GM21825 (cell line): ENCODE data around the gene NKX2-2.

ENCODE experiments used
- ATAC-seq: cut with Tn5 transposase; IDR thresholded peaks from one replicate; pipeline ENCODE4 v1.9.1; 2021; ENCODE audit warnings: mild to moderate bottlenecking, moderate library complexity; ENCODE audit not compliant: unreplicated experiment

Gene NKX2-2

DNA sequence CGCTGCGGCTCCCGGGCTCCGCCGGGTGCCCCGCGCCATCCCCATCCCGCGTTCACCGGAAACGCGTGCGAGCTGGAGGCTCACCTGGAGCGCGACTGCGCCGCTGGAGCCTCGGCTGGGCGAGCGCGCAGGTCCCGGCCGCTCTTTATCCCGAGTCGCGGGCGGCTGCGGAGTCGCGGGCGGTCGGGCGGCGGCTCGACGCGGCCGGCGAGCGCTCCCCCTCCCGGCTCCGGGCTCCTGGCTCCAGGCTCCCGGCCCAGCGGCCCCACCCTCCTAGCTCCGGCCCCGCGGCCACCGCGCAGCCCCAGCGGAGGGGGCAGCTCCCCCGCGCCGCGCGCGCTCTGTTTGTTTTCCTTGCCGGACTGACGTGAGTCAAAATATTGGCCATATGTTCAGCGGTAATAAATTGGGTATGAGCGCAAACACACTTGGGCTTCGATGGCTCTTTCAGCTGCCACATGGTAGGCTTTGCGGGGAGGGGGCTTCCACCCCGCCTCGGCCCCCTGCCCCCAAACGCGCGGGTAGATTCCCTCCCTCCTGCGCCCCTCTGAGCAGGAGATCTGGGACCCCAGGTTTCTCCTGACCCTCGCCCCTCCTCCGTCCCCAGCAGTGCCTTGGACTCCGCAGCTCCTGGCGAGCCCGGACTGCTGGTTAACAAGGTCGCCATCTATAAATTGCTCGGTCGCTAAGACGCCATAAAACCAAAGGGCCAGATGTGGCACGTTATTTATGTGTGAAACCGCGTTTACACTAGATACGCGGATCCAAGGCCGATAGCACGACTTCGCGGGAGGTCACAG is 8.8 kb upstream of the NKX2-2 start:
- no peak for ATAC-seq

DNA sequence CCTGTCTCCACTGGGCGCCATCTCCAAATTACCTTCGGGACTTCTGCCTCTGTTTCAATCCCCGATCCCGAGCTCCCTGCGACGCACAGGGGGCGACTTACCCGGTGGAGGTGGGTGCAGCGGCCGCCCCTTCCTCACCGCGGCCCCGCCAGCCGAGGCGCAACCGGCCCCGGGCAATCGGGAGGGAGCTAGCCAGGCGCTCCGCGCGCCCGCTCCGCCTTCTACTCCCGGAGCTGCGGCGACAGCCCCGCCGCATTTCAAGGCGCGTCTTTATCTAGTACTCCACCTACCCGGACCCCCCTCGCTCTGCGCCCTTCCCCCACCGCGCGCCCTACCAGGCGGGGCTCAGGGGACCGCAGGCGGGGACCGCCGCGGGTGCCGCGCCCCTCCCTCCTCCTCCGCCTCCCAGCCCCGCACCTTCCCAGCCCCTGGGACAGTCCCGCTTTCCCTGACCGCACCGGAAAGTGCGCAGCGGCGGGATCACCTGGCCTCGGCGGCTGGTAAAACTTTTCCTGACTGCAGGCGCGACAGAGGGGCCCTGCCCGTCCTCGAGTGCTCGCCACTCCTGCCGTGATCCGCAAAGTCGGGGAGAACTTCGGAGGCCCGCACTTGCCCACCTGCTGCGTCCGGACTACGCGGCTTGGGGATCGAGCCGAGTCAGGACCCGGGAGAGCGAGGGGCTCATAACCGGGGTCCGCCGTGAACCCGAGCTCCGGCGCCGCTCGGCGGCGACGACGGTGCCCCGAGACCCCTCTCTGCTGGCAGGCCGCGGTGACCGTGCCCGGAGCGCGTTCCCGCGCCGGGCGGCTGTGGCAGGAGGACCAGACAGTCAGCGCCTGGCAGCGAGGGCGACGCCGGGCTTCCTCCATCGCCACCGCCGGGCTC is 8.0 kb upstream of the NKX2-2 start:
- no peak for ATAC-seq

DNA sequence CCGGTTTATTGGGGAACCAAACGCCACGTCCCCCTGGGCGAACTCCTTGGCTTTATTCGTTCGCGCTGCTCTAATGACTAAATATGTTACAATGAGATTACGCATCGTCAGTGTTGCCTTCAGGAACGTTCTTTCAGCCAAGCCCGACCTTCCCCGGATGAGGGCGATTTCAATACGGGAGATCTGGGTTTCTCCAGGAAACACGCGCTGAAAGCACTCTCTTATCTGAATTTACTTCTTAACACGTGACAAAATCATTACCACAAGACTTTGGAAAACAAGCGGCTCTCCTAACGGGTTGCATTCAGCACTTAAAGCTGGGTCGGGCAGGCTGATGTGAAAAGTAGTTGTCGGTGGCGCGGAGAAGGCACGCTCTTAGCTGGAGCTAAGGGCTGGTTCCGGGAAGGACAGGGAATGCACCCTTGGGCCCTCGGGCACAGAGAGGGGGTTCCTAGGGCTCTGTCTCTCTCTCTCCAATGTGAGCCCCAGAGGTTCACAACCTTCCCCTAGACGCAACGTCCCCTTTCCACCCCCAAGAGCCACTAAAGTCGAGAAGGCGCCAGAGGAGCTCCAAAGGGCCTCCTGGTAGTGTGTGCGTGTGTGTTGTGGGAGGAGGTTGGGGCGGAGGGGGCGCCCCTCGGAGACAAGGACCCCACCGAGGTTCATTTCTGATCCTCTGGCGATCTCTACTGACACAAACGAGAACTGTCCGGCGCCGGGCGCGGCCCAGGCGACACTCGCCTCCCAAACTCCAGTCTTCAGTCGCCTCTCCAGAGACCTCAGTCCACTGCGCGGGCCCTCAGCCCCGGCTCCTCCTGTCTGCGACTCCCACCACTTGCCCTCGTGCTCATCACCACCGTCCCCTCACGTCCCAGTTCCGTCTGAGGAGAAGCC is 7.1 kb upstream of the NKX2-2 start:
- ATAC-seq, result no peak

DNA sequence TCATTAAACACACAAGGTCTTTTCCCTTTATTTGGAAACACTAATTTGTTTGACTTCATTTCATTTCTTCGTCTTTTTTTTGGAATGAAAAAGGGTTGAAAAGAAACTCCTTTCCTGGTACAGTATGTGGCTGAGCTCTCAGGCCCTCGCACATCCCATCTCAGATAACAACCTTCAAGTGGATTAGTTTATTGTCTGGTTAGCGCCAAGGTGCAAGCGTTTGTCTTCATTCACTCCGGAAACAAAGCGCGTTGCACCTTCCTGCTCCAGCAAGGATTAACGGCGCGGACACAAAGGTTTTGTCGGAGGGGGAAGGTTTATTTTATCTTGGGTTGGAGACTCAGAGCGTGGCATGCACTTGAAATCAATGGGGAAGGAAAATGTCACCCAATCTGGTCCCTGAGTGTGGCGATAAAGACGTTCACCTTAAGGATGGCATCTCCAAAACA is 5.3 kb upstream of the NKX2-2 start:
- ATAC-seq, result no peak

DNA sequence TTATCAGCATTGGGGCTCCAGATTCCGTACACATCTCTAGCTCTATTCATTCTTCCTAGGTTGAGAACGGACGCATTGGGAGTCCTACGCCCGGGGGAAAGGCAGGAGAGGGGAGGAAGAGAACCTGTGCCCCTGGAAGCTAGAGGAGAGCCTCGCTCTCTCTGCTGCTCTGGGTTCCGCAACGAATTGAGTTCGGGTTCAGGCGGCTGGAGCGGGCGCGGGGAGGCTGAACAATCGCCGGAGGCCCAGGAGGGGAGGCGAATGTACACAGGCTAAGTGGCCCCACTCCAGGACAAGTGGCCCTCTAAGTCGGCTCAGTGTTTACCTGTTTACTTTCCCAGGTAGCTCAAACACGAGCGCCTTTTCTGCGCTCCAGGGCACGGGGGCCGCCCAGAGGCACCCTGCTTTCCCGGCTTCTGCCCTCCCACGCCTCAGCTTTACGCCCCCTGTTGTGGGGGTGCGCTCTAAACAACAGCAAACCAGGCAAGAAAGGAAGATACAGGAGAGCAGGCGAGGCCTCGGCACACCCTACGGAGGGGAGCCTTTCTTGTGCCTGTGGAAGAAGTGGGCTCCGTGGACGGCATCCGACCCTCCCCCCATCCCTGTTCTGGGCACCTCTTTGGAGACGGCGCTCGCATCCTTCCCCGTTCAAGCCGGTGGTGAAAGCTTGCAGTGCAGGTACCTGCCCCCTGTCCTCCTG is 4.6 kb upstream of the NKX2-2 start:
- ATAC-seq, result no peak

DNA sequence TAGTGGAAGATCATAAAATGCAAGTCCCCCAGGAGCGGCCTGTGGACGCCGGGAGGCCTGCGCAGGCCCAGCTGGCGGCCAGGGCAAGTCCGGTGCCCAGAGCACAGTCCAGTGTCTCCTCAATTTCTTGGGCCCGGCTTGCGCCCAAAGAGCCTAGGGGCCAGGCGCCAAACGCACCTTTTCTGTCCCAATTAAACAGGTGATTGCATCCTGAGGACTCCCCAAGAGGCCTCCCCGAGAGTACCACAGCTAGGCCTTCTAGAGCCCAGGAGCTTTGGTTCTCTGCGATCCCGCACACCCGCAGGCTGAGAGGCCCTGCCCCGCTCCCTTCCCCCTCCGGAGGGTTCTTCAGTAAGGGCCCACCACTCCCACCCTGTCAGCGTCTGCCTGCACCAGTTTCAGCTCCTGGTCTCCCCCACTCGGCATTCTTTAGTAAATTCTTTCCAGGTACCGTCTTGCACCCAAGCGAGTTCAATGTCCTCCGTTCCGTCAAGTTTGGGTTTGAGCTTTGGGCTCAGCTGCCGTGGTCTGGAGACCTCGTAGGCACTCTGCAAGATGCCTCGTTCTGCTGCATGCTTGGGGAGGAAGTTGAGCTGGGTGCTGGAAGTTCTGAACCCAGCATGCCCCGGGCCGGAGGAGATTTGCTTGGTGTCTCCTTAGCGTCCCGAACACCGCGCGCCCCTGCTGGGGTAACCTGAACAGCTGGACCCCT is 3.9 kb upstream of the NKX2-2 start:
- no peak for ATAC-seq

DNA sequence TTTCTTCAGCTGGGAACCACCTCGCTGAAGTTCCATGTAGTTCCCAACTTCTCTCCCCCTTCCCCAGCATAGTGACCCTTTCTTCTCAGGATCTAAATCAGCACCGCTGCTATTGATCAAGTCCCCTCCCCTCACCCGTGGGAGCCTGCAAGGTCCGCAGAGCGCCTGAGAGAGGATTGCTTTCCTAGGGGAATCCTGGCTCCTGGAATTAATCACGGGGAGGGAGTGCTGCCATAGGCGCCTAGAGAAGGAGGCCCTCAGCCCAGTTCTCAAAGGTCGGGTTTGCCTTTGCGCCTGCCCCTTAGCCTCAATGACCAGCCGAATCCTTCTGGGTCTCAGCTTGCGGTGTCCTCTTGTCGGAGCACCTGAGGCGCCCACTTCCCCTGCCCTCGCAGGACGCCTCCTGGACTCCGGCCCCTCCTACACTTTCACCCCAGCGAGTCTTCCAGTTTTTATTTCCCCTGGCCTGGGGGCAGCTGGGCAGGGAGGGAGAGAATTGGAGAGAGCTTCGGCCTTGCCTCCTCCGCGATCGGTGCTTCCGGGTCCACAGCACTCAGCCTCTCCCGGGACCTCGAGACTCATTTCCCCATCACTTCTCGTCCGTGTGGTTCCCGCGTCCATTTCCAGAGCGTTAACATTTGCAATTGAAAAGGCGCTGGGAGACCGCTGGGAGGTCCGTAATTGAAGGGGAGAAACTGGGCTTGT is 3.1 kb upstream of the NKX2-2 start:
- ATAC-seq, result no peak

DNA sequence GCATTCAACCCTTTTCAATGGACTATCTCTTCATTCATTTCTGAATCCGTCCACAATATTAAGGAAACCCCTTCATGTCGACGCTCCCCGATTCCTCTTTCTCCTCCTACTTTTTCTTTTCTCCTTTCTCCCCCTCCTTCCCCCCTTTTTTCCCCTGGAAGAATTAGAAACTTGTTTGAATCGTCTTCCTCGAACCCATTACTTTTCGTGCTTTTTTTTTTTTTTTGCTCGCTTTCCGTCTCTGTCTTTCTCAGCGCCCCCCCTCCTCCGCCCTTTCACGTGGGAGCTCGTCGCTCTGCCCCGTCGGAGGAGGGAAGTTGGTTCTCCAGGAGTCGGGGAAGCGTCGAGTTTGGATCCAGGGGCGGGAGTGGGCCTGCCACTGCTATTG is 2.3 kb upstream of the NKX2-2 start:
- no peak for ATAC-seq

DNA sequence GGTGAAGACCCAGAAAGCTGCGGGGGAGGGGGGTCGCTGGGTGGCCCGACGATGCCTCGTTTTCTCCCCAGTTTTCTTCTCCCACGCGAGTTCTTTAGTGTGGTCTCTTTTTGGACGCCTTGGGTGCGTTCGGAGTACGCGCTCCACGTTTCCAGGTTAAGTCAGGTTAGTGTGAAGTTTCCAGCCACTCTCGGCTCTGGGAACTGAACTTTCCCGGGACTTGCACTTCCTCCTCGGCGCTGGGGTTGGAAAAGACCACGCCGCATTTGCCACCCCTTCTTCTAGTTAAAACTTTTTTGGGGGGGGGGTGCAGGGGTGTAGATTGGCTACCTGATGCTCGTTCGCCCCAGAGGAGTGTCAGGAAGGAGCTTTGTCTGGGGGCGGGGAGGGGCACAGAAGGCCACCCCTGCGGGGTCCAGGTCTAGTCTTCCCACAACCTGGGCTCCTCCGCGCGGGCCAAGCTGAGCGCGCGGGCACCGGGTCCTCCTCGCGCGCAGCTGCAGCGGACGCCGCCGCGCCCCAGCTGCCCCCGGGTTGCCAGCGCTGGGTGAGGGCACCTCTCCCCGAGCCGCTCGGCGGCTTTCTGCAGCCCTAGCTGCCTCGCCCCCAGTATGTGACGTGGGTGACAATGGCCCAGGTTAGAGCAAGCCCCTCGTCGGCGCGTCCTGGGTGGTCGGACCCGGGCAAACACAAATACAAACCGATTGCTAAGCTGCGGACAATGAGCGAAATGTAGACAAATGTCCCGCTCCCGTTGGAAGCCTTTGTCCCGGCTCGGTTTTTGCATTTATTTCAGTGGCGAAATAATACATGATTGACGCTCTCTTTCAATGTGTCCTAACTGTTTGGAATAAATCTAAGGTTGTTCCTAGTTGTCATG is 1.7 kb upstream of the NKX2-2 start:
- ATAC-seq, result no peak

DNA sequence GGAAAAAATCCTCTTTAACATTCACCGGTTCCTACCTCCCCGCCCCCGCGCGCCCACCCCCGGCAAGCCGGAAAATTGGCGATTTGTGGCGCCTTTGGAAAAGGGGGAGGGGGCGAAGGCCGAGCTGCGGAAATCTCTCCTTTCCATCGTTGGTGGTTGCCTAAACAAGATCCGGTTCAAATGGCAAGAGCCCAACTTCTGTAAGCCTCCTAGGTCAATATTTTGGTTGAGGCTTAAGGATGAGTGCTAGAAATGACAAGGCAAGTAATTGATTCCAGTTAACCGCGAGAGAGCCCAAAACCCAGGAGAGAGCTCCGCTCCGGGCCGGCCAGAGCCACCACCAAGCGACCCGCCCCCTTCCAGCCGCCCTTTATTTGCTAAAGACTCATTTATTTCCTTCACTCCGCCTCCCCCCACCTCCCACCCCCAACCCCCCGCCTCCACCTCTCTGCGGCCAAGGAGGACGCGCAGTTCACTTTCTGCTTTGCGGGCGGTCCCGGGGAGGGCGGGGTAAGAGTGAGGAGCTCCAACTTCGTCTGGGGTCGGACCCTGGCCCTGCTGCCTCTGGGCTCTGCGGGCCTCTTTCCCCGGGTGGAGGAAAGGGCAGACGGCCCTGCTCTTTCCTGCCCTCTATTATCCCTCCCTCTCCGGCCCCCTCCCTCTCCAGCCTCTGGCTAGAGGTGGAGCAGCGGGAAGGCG is 838 bp upstream of the NKX2-2 start:
- no peak for ATAC-seq

DNA sequence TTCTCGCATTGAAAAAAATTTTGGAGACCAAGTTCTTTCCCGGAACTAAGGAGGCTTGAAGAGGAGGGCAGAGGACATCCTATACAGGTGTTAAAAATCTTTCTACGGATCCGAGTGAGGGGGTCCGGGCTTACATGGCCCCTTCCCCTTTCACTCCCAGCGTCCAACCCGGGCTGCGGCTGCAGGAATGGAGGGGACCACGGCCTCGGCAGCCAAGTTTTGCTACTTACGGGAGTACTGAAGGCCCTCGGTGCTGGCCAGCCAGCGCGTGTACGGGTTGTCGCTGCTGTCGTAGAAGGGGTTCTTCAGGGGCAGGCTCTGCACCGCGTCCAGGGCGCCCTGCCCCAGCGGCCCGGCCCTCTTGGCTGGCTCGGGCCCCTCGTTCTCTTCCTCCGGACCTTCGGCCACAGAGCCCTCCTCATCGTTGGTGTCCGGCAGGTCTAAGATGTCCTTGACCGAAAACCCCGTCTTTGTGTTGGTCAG is 642 bp downstream of the NKX2-2 start:
- ATAC-seq, result no peak

DNA sequence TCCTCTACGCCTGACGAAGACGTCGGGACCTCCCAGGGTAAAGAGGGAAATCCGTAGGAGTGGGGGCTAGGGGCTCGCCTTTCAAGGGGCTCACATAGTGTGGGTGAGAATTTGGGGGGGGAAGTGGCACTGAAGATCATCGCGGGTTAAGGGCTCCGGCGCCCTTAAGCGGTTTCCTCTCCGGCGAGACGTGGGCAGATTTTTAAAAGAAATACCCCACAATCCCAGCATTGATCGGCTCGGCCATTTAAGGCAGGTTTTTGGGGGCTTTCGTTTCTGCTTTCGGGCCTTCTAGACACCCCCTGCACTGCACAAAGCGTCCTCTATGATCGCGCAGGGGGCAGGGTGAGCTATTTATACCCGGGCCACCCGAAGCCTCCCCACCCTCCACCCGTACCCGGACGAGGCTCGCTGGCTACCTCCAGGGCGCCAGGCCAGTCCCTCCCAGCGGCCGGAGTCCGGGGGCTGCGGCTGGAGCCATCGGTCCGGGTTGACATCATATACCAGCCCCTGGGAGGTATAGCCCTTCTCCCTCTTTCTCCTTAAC is 1.2 kb downstream of the NKX2-2 start:
- no peak for ATAC-seq

DNA sequence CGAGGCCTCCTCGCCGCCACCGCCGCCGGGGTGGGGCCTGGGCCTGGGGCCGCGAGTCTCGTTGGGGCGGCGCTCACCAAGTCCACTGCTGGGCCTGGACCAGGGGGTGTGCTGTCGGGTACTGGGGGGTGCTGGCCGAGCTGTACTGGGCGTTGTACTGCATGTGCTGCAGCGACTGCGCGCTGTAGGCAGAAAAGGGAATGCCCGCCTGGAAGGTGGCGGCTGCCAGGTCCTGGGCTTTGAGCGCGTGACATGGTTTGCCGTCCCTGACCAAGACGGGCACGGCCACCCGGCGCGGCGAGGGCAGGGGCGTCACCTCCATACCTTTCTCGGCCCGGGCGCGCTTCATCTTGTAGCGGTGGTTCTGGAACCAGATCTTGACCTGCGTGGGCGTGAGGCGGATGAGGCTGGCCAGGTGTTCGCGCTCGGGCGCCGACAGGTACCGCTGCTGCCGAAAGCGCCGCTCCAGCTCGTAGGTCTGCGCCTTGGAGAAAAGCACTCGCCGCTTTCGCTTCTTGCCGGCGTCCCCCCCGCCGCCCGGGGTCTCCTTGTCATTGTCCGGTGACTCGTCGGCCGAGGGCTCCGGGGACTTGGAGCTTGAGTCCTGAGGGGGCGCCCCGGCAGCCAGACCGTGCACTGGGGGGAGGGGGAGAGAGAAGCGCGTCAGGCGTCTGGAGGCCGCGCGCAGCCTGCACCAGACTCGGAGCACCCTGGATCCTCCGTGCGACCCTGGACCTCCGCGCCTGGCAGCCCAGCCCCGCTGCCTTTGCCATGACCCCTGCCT is 1.8 kb downstream of the NKX2-2 start:
- no peak for ATAC-seq

DNA sequence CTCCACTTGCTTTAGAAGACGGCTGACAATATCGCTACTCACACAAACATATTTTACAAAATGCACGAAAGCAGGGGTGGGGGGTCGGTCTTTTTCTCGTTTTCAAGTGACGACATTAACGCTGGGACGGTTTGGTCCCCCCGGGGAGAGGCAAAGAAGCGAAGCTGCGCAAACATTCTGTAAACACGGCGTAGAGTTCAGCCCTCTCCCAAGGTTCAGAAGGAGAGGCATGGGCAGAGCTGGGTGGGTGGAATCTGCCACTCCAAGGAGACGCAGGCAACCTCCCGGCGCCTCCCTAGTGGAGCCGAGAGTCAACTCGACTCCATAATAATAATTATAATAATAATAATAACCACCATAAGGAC is 2.4 kb downstream of the NKX2-2 start:
- ATAC-seq, result no peak

DNA sequence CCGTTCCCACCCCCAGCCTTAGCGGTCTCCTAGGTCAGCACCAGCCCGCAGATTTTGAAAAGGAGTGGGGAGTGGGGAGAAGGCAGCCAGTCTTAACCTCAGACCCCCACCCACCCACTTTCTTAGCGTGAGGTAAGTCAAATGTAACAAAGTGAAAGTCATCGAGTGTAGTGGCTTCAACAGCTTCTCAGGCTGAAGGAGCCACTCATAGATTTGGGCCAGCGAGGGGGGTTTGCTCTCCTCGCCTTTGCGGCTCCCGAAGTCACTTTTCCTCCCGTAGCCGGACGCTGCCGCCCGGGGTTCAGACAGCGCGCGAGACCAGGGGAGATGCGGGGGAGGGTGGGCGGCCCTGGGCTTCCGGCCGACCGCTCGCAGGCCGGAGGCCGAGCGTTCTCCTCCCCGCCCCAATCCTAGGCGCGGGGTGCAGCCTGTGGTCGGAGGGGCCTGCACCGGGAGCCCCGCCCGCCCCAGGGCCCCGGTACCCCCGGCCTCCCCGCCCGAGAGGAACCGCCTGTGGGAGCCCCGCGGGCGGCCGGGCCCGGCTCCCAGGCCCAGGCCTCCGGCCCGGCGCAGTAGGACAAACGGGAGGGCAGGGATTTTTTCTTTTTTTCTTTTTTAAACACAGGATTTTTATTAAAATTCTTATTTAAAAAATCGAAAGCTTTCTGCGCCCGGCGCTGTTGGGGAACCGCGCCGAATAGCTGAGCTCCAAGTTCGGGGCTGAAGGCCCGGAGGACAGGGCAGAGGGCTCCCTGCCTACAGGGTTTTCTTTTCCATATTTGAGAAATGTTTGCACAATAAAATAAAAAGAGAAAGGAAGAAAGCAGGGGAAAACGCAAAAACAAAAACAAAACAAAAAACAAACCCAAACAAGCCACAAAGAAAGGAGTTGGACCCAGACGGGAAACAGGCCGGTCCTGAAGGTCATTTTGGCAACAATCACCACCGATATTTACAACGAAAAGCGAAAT is 3.2 kb downstream of the NKX2-2 start:
- ATAC-seq, result no peak
